HG03175 (cell line): ENCODE measurements around the gene INF2.

Experiments used
- ATAC-seq: cut with Tn5 transposase; IDR thresholded peaks from one replicate; pipeline ENCODE4 v1.9.1; 2021; ENCODE audit warnings: mild to moderate bottlenecking, moderate library complexity; ENCODE audit not compliant: unreplicated experiment

Gene INF2

DNA sequence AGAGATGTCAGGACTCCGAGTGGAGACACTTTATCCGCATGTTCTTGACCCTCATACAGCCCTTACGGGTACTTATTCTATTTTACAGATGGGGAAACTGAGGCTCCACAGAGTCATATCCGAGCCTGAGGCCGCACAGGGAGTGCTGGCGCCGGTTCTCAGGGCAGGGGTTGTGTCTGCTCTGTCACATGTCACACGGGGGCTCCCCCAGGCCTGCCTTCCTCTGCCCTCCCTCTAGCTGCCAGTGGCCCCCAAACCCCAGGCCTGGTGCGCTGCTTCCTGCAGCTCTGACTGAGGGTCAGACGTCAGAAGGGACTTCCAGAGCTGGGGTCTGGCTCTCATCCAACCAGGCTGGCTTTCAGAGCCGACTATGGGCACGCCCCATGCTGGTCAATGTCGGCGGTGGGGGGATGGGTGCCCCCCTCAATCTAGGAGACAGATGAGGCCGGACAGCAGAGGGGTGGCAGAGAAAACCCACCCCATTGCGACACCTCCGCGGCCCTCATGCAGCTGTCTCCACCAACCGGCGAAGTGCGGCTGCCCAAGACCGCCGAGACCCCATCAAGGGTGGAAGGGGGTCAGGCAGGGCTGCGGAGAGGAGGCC lies 811 bp upstream of the INF2 start:
- no peak for ATAC-seq

GRCh38 chr14:104689881-104690711 lies 678 bp downstream of the INF2 start:
- ATAC-seq: peak; percentile 29

GRCh38 chr14:104690861-104691455 lies 1.5 kb downstream of the INF2 start:
- no peak for ATAC-seq

DNA sequence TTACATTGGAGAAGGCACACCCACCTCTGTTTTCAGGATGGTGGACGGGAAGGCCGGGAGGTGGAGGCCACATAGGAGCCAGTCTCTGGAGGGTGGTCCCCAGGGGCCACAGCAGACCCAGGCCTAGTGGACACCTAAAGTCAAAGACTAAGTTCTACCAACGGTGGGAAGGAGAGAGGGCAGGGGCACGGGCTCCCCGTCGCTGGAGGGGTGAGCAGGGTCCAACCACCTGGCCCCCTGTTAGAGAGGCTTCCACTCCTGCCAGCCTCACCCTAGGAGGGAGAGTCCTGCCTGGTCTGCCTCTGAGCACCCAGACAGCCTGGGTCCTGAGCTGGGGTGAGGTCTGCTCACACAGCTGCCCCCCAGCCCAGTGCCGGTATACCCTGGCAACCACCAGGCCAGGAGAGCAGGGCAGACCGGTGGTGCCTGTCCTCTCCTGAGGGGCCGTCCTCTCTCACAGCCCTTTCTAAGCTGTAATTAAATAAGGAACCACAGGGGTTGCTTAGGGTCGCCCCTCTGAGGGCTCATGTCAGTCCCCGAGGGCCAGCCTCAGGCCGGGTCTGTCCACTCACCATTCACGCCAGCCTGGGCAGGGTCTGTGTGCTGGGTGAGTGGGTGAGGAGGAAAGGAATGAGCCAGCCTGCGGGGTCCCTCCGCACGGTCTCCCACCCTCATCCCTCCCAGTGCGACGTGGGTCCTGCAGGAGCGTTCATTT lies 2.3 kb downstream of the INF2 start:
- ATAC-seq: no peak

DNA sequence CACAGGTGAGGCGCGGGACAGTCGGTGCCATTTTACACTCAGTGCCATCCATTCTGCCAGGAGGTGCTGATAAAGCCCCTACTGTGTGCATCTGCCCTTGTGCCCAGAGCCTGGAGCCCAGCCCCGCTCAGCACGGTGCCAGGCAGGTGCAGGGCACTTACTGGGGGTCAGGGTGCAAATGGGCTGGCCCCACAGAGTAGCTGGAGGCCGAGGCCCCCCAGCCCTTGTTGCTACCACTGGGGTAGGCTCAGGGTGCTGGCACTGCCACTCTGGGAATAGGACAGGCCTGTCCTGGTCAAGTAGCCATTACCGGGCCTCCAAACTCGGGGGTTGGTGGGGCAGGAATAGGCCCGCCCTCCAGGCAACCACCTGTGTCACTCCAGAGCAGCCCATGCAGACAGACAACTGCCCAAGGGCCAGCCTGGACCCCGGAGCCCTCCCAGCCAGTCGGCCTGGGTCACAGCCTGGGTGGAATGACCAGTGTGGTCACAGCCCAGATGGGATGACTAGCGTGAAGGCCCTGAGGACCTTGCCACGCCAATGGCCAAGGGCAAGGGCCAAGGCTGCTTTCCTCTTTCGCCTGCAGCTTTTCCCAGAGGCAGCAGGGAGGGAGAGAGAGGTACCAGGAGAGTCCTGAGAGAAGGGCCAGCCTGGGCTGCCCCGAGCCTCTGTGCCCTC lies 3.0 kb downstream of the INF2 start:
- ATAC-seq: no peak

DNA sequence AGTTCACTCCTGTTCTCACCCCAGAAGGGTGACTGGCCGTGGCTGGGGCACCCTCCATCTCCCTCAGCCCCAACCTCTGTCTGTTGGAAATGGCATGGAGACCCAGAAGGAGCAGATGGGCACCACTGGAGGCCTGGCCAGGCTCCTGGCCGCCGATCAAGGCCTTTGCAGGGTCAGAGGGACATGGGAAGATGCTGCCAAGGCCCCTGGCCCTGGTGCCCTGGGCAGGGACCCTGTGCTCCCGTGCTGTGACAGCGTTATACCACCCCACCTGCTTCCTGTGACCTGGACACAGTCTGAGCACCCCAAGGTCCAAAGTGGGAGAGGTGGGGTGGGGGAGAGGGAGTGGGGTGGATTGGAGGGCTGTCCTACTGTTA lies 3.5 kb downstream of the INF2 start:
- no peak for ATAC-seq

- ATAC-seq: no peak
These were observed 4.3 kb downstream of the INF2 start for GRCh38 chr14:104693482-104694431.

- no peak for ATAC-seq
These were observed 5.1 kb downstream of the INF2 start for GRCh38 chr14:104694475-104694950.

DNA sequence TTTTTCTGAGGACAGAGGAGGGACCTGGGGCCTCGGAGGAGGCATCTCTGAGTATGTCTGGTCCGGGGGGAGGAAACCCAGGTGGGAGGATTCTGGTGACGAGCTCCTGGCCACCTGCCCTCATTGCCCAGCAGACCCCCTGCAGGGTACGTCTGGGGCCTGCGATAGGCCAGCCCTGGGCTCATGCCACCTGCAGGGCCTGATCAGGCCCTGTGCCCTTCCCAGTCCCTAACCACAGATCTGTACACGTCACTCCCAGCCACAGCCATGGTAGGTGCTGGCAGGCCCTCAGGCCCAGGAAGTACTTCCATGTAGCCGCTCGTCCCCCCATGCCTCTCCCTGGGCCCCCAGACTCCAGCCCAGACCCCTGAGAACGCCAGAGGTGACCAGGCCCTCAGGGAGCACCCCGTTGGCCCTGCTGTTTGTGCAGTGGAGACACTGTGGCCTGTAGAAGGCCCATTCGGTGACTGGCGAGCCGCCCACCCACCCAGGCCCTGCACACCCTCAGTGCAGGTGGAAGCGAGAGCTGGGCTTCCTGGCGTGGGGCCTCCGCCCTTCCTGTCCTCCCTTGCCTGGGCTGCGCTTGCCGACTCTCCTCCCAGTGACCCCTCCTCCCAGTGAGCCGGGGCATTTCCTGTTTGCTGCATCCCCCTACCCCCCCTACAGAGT lies 5.7 kb downstream of the INF2 start:
- no peak for ATAC-seq

GRCh38 chr14:104695660-104696000 lies 6.2 kb downstream of the INF2 start:
- ATAC-seq: no peak

DNA sequence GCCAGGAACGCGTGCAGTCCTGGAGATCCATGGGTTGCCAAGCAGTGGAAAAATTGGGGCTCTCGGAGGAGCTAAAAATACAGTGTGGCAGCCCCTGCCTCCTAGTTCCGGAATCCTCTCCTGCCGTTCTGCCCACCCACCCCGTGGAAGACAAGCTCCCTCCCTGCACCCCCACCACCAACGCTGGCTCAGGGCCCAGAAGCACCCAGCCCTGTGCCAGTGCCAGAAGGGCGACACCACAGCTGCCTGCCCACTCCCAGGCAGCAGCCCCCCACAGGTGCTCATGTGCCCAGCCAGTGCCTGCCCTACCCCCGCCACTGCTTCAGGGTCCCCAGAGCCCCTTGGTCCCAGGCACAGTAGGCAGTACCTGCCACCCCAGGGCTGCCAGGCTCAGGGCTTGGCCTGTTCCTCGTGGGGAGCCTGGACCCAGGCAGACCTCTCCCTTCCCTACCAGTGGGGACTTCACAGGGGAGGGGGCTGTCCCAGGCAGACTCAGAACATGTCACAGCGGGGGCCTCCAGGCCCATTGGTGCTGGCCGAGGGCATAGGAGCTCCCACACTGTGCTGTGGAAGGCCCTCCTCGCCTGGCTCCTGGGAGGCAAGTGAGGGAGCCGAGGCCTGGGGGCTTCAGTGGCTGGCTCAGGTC lies 7.4 kb downstream of the INF2 start:
- ATAC-seq: no peak

- no peak for ATAC-seq
These were observed 7.9 kb downstream of the INF2 start for GRCh38 chr14:104697317-104697703.

DNA sequence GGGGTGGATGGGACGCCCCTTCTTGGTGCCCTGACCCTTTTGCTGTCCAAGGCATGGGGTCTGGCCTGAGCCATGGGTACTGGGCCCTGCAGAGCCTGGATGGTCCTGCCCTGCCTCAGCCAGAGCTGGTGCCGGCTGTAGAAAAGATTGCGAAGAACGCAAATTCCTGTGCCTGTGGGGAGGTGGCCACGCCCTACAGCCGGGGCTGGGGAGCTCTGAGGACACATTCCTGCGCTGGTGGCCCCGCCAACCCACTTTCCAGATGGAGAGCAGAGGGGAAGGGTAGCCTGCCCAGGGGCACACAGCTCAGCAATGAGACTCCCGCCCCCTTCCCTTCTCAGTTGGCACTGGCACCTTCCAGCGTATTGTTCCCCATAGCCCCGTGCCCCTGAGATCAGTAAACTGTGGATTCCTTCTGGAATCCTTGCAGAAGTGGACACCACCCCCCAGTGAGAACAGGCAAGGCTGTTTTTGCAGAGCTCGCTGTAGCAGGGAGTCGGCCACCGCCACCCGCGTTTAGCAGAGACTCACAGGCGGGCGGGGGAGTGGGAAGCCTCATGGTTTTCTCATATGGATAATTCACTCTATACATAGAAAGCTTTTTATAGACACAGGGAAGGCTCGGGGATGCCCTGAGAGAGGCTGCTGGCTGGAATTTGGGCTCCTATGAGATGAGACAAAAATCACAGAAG lies 8.6 kb downstream of the INF2 start:
- ATAC-seq: no peak

DNA sequence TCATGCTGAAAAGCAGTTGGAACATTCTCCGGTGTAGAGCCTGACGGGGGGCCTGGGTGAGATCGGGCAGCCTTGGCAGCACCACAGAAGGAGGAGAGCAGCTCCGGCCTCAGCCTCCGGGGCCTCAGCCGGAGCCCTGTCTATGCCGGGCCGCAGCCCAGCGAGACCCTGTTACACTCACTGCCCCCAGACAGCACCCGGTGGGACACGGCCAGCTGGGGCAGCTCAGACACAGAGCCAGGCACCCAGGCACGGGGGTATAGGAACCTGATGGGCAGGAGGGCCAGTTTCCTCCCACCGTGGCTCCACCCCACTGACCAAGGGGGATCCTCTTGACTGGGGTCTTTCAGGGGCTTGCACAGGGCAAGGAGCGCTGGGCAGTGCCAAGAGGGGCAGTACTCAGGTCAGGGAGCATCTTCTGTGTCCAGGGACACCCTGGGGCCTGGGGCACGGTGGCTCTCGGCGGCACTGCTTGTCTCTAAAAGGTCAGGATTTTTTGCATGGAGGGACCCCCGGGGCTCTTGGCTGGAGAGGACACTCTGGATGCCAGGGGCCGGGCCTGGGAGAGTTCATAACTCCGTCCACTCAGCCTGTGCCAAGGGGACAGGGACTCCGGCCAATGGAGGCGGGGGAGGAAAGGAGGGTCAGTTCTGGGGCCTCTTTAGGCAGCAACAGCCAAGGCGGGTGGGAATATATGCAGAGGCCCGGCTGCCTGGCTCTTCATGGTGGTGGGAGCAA lies 9.4 kb downstream of the INF2 start:
- no peak for ATAC-seq

DNA sequence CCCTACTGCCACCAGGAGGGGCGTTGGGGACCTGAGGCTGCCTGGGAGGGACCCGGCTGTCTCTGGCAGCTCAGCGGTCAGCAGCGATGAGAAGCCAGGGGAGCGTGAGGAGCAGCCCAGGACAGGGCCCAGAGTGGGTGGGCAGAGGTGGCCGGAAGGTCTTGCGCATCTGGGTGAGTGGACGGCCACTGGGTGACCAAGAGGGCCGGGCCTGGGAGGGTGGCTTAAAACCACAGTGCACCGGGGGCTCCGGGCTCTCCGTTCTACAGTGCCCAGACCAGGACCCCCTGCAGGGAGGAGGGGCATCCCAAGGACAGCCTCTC lies 10.0 kb downstream of the INF2 start:
- no peak for ATAC-seq

DNA sequence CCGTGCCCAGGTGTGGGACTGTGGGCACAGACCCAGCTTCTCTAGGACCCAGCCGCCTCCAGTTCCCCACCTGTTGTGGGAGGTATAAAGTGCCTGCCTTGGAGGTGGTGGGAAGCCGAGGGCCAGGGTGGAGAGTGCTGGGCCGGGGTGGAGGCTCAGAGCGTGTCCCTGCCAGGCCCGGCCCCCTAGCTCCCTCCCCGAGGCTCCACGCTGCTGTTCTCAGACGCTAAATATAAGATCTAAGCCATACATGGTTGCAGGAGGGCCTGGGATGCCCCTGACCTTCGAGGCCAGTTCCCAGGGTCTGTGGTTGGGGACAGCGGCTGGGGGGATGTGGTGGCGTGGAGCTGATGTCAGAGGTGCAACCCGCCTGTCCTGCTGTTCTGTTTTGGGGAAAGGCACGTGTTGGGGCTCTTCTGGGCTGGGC lies 10.8 kb downstream of the INF2 start:
- ATAC-seq: no peak

- no peak for ATAC-seq
These were observed 11.4 kb downstream of the INF2 start for GRCh38 chr14:104700747-104701217.
